ENCODE measurements around the gene IL1A.

- TF ChIP-seq NR3C1 (CRISPR knock-in tag; conservative IDR thresholded peaks at IDR 0.05; ENCODE audit: low read depth) = no peak
- TF ChIP-seq ZNF138 (CRISPR knock-in tag; conservative IDR thresholded peaks at IDR 0.05) = no peak
- TF ChIP-seq FOXK1 (CRISPR knock-in tag; IDR thresholded peaks at IDR 0.05) = no peak
- no peak for TF ChIP-seq CTCF (IDR thresholded peaks at IDR 0.05)
- no peak for TF ChIP-seq OVOL2 (CRISPR knock-in tag; IDR thresholded peaks at IDR 0.05; ENCODE audit: borderline replicate concordance)
- TF ChIP-seq ZNF263 (CRISPR knock-in tag; IDR thresholded peaks at IDR 0.05; ENCODE audit: low read depth) = no peak
- no peak for TF ChIP-seq MLX (CRISPR knock-in tag; IDR thresholded peaks at IDR 0.05)
Observed at GRCh38 chr2:112737542-112738232, 46.6 kb downstream of the IL1A start.

All from WTC11 (cell line).